HepG2 (cell line): ENCODE measurements around the gene IFNA2. TPM values are rescaled to one million over a fixed set of nuclear protein-coding genes. Genes with fewer than 3 reads are reported as not detected.

Experiments
- ATAC-seq: fragments of 200-7000 bp; cut with Tn5 transposase; 3 replicates; pipeline ENCODE4 v1.9.1; 2020; ENCODE audit warnings: mild to moderate bottlenecking, moderate library complexity
- BruUV-seq: library from RNA; stranded (reverse); fragments of 400-500 nt; replicated peaks from 2 replicates; lab custom pipeline; 2021; lab: Mats Ljungman, UMichigan
- CTCF ChIA-PET: fragments of 300-600 bp; formaldehyde crosslinking; extraction: SDS; loops from one replicate; lab custom pipeline; 2021; ENCODE audit warnings: low total read pairs, inconsistent platforms, low intra/inter-chr PET ratio; lab: Yijun Ruan, JAX
- POLR2A ChIA-PET: fragments of 350-600 bp; sonication (Branson Sonifier 250); formaldehyde crosslinking; loops from one replicate; lab custom pipeline; 2020; ENCODE audit warnings: antibody characterized with exemption, inconsistent platforms; lab: Yijun Ruan, JAX
- DNase-seq: peaks from one replicate; pipeline ENCODE4 v3.0.0-alpha.2; 2015; ENCODE audit warnings: low spot score
- FAIRE-seq: peaks from 3 replicates; lab custom pipeline; 2011; peaks lifted over from hg19 to GRCh38; lab: Jason Lieb, UNC
- H2AFZ ChIP-seq: one replicate; pipeline ENCODE4 v1.6.1; 2011; ENCODE audit warnings: low read length, inconsistent platforms
- H3K27ac ChIP-seq: fragments of 300-600 bp; 3 replicates; pipeline ENCODE4 v1.8.0; 2011; ENCODE audit warnings: mixed run types, mild to moderate bottlenecking, mixed read lengths, low read length, inconsistent platforms; ENCODE audit not compliant: insufficient read depth; ENCODE audit errors: extremely low read length
- H3K27me3 ChIP-seq, 2 experiments: fragments of 200-600 bp in 1 of 2; 2 replicates in 1 of 2; 3 replicates in 1 of 2; pipeline versions ENCODE4 v1.6.0 to v1.8.0; 2011; ENCODE audit warnings: low read length in 2 of 2, mild to moderate bottlenecking in 2 of 2, moderate library complexity in 2 of 2, inconsistent platforms in 1 of 2; ENCODE audit not compliant: insufficient read depth in 2 of 2, control insufficient read depth in 1 of 2
- H3K36me3 ChIP-seq, 2 experiments: fragments of 200-600 bp in 1 of 2; replicated peaks in 1 of 2; 2 replicates in 1 of 2; 3 replicates in 1 of 2; pipeline versions ENCODE4 v1.5.1 to v1.8.0; 2011; ENCODE audit warnings: low read length in 2 of 2, inconsistent platforms in 1 of 2; ENCODE audit not compliant: insufficient read depth in 2 of 2, control insufficient read depth in 1 of 2
- H3K4me1 ChIP-seq: 2 replicates; pipeline ENCODE4 v1.5.1; 2012; ENCODE audit warnings: low read length, inconsistent platforms; ENCODE audit not compliant: insufficient read depth
- H3K4me2 ChIP-seq: 2 replicates; pipeline ENCODE4 v1.6.0; 2011; ENCODE audit warnings: low read depth, low read length, inconsistent platforms
- H3K4me3 ChIP-seq, 3 experiments: fragments of 200-600 bp in 1 of 3; sonication (generic), shearing (Covaris generic) in 1 of 3; replicated peaks in 1 of 3; 2 replicates each; pipeline ENCODE4 v1.5.1; 2011 to 2016; ENCODE audit warnings: low read length in 3 of 3, inconsistent platforms in 2 of 3, low read depth in 2 of 3, mild to moderate bottlenecking in 2 of 3, control low read depth in 1 of 3, mixed read lengths in 1 of 3; ENCODE audit not compliant: insufficient read depth in 1 of 3
- H3K79me2 ChIP-seq: one replicate; pipeline ENCODE4 v1.6.1; 2011; ENCODE audit warnings: low read length, inconsistent platforms; ENCODE audit not compliant: insufficient read depth
- H3K9ac ChIP-seq: 2 replicates; pipeline ENCODE4 v1.6.0; 2011; ENCODE audit warnings: mild to moderate bottlenecking, low read depth, low read length, inconsistent platforms; ENCODE audit not compliant: insufficient read depth
- H3K9me3 ChIP-seq: 2 replicates; pipeline ENCODE4 v1.5.1; 2012; ENCODE audit warnings: mild to moderate bottlenecking, low read length
- H4K20me1 ChIP-seq: 2 replicates; pipeline ENCODE4 v1.6.0; 2011; ENCODE audit warnings: inconsistent platforms, mild to moderate bottlenecking, low read length, moderate library complexity; ENCODE audit not compliant: insufficient read depth
- EED ChIP-seq: sonication (generic); formaldehyde crosslinking; IDR thresholded peaks from 2 replicates; pipeline ENCODE4 v1.5.0; 2020; ENCODE audit warnings: mild to moderate bottlenecking, missing genetic modification reagents
- GPN1 ChIP-seq: sonication (generic); formaldehyde crosslinking; IDR thresholded peaks from 2 replicates; pipeline ENCODE4 v1.5.1; 2020; ENCODE audit warnings: missing genetic modification reagents, borderline replicate concordance
- SMAD3 ChIP-seq: sonication (generic); formaldehyde crosslinking; IDR thresholded peaks from 2 replicates; pipeline ENCODE4 v1.4.0; 2020; ENCODE audit warnings: missing genetic modification reagents
- SYNCRIP ChIP-seq: fragments of 200-400 bp; formaldehyde crosslinking; IDR thresholded peaks from 2 replicates; pipeline ENCODE4 v1.6.1; 2018; ENCODE audit warnings: mild to moderate bottlenecking, low read depth, low read length; ENCODE audit not compliant: insufficient read depth
- ZNF367 ChIP-seq: sonication (generic); formaldehyde crosslinking; IDR thresholded peaks from 2 replicates; pipeline ENCODE4 v1.4.0; 2020; ENCODE audit warnings: missing genetic modification reagents, borderline replicate concordance
- ZNF567 ChIP-seq: sonication (generic); formaldehyde crosslinking; IDR thresholded peaks from 2 replicates; pipeline ENCODE4 v1.8.1; 2023; ENCODE audit warnings: mild to moderate bottlenecking, missing genetic modification reagents, borderline replicate concordance
- ZNF687 ChIP-seq: sonication (generic); formaldehyde crosslinking; IDR thresholded peaks from 2 replicates; pipeline ENCODE4 v1.5.1; 2020; ENCODE audit warnings: mild to moderate bottlenecking, missing genetic modification reagents, moderate library complexity
- WGBS: methylation state at CpG from one replicate; pipeline ENCODE4 v1.1.6; 2017; ENCODE audit warnings: low lambda C conversion rate; 5-methylcytosine and 5-hydroxymethylcytosine counted together
- in situ Hi-C: cut with HindIII; loops from 2 replicates; pipeline ENCODE4 v1.10.0; 2017; ENCODE audit warnings: low pct_unique_long_range_greater_than_20kb; ENCODE audit not compliant: extremely low pct_ligation_motif_present
- intact Hi-C: fragments of 100-400 bp; cut with micrococcal nuclease; formaldehyde crosslinking; loops from one replicate; pipeline ENCODE4 v1.10.0; 2022; ENCODE audit not compliant: unreplicated experiment
- polyA plus RNA-seq, 8 experiments: library from polyadenylated mRNA; depleted of rRNA in 3 of 8; stranded (reverse) in 7 of 8; unstranded in 1 of 8; fragments of >200 nt; fragmentation: Illumina TruSeq in 4 of 8; extraction: Trizol in 4 of 8; gene quantifications; 2 replicates each; pipeline versions ENCODE4 v1.2.1 to v1.2.3, GENCODE V29; 2011 to 2016; ENCODE audit warnings: low read depth in 4 of 8, missing spikeins in 1 of 8, mixed read lengths in 1 of 8; ENCODE audit not compliant: insufficient read depth in 1 of 8
- total RNA-seq, 5 experiments: library from RNA; depleted of rRNA; stranded (reverse); fragments of >200 nt; fragmentation: Illumina TruSeq; extraction: Trizol; gene quantifications; 2 replicates each; pipeline ENCODE4 v1.2.3, GENCODE V29; 2016; ENCODE audit warnings: low read depth in 1 of 5
- TF ChIP-seq, protein P1 (sequence below): sonication (generic); formaldehyde crosslinking; IDR thresholded peaks from 2 replicates; pipeline ENCODE4 v1.5.0; 2020; ENCODE audit warnings: missing genetic modification reagents

The IFNA2 gene
- total and polyA plus RNA-seq, 2 of the 13 experiments (the other 11 are each of a cell fraction or from before 2014, with no cell fraction given), result not detected

- CTCF ChIA-PET, result no interaction called here
- no peak overlapping the region for H3K9ac ChIP-seq
- H3K4me1 ChIP-seq, result no peaks in the 10 kb centered on the region
- TF ChIP-seq GPN1 (CRISPR knock-in tag) (no peak), ZNF567 (no peak), EED (CRISPR knock-in tag) (no peak), SYNCRIP (no peak)
- TF ChIP-seq, all 625 proteins: peak for 0
- FAIRE-seq (no peak), ATAC-seq (no peak), DNase-seq (no peak)
- in situ Hi-C loops (no loop called here), intact Hi-C loops (no loop called here)
- H3K27ac ChIP-seq, result no peak overlapping the region
- POLR2A ChIA-PET, result no interaction called here
- no peaks in the 10 kb centered on the region for H3K27me3 ChIP-seq
- H3K4me3 ChIP-seq, result no peak overlapping the region
- no peaks in the 10 kb centered on the region for H3K9me3 ChIP-seq
- H2AFZ ChIP-seq, result no peak overlapping the region
- 0% methylated on average over 4 of the region's 4 CpGs for WGBS
- no peaks in the 10 kb centered on the region for H3K36me3 ChIP-seq
- BruUV-seq, result no TSS peak
- H4K20me1 ChIP-seq, result no peaks in the 10 kb centered on the region
- no peak overlapping the region for H3K4me2 ChIP-seq
- H3K79me2 ChIP-seq, result no peaks in the 10 kb centered on the region
These were observed 28.0 kb upstream of the IFNA2 start for GRCh38 chr9:21413151-21413550.

DNA sequence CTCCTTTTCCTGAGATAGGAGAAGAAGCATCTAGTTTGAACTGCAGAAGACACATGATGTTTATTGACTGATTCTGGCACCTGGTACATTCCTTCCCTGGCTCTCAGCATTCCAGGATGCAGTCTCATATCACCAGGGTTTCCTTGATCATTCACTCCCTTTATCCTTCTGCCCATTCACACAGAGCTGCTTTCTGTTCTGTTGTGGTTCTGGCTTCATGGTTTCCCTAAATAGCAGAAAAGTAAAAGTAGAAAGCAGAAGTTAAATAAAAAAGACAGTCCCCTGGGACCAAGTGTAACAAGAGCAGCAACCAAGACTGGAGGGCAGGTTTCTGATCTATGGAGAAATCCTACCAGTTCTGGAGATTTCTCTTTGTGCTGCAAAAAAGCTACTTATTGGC, 26.9 kb upstream of the IFNA2 start:
- POLR2A ChIA-PET, result no interaction called here
- H3K4me1 ChIP-seq, result no peaks in the 10 kb centered on the region
- H2AFZ ChIP-seq, result no peak overlapping the region
- CTCF ChIA-PET, result no interaction called here
- FAIRE-seq, result no peak
- no TSS peak for BruUV-seq
- no peaks in the 10 kb centered on the region for H3K27me3 ChIP-seq
- ATAC-seq, result no peak
- no peaks in the 10 kb centered on the region for H3K79me2 ChIP-seq
- H3K4me2 ChIP-seq, result no peak overlapping the region
- no peak overlapping the region for H3K4me3 ChIP-seq
- no peak for TF ChIP-seq ZNF367 (CRISPR knock-in tag)
- TF ChIP-seq SMAD3 (CRISPR knock-in tag), result no peak
- TF ChIP-seq, protein P1, sequence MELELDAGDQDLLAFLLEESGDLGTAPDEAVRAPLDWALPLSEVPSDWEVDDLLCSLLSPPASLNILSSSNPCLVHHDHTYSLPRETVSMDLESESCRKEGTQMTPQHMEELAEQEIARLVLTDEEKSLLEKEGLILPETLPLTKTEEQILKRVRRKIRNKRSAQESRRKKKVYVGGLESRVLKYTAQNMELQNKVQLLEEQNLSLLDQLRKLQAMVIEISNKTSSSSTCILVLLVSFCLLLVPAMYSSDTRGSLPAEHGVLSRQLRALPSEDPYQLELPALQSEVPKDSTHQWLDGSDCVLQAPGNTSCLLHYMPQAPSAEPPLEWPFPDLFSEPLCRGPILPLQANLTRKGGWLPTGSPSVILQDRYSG (CRISPR knock-in tag), result no peak
- TF ChIP-seq ZNF687, result no peak
- in situ Hi-C loops (no loop called here), intact Hi-C loops (no loop called here)
- H3K27ac ChIP-seq, result no peak overlapping the region
- H3K36me3 ChIP-seq, result no peaks in the 10 kb centered on the region
- H3K9ac ChIP-seq, result no peak overlapping the region
- DNase-seq, result no peak
- no peaks in the 10 kb centered on the region for H3K9me3 ChIP-seq
- H4K20me1 ChIP-seq, result no peaks in the 10 kb centered on the region
